ENCODE measurements around the gene SHANK2.

Gene SHANK2

DNA sequence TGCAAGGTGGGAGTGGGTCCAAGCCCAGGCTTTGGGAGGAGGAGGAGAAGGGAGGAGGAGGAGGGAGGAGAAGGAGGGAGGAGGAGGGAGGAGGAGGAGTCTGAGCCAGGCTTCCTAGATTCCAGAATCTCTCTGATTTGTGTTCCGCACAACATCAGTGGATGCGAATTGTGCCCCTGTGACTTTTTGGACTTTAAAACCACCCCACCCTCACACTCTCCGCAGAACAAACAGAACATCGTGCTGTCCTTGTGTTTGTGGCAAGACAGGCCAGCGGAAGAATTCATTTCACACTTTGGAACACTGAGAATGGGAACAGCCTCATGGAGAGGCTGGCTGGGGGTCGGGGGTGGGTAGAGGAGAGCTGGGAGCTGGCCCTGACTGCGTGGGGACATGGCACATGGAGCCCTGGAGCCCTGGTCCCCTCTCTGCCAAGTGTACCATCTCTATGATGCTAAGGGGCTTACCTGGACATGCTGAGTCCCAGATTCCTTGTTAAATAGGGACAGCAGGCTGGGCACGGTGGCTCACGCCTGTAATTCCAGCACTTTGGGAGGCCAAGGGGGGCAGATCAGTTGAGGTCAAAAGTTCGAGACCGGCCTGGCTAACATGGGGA, 16.4 kb upstream of the SHANK2 start:
- DNase-seq: no peak

DNA sequence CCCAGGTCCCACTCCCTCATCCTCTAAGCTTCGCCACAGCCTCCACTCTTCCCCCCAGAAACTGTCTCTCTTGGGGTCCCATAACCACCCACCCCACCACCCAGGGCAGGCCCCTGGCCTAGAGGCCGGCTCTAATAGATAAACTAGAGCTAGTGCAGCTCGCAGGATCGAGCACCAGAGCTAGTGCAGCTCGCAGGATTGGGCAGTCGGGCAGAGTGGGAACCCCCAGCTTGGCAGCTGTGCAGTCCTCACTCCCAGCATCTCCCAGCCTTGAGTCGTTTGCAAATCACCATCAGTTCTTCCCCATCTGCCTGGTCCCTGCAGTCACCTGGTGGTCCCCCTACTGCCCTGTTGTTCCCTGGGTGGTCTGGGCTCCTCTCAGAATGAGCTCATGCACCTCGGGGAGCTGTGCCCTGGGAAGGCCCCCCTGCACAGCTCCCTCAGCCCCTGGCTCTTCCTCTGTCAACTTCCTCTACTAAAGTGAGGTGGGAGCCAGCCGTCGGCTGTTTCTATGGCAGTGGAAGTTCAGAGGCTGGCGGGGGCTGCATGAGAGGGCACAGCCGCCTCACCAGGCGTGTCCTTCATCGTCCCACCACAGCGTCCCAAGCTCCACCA, 15.5 kb upstream of the SHANK2 start:
- no peak for DNase-seq

- DNase-seq: no peak
These were observed 13.9 kb upstream of the SHANK2 start for GRCh38 chr11:71266114-71266833.

GRCh38 chr11:71265559-71266092, 13.2 kb upstream of the SHANK2 start:
- no peak for DNase-seq

DNA sequence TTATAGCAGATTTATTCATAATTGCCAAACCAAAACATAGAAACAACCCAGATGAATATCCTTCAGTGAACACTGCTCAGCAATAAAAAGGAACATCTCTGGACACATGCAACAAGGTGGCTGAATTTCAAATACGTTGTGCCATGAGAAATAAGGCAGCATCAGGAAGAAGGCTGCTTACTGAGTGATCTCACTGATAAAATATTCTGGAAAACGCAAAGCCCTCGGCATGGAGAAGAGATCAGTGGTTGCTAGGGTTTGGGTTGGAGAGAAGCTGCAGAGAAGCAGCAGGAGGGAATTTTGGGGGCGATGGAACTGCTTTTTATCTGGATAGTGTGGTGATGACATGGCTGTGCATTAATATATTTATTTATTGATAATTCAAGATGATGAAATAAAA, 11.0 kb upstream of the SHANK2 start:
- no peak for DNase-seq

- DNase-seq: peak; percentile 47
These were observed 3.6 kb upstream of the SHANK2 start for GRCh38 chr11:71255800-71256479.

DNA sequence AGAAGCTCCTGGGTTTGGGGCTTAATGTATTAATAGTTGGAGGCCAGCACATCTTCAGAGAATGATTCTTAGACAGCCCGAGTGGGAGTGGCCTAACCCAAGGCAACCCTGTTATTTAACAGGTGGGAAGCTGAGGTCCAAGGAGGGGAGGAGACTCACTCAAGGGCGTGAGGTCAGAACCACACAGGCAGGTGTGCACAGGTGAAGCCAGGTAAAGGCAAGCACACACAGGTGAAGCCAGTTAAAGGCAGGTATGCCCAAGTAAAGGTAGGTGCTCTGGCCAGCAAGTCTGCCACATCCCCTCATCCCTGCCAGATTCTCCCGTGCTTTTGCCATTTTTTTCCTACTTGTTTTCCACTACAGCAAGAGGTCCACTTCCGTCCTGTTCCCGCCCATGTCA, 2.9 kb upstream of the SHANK2 start:
- DNase-seq: peak; percentile 94

DNA sequence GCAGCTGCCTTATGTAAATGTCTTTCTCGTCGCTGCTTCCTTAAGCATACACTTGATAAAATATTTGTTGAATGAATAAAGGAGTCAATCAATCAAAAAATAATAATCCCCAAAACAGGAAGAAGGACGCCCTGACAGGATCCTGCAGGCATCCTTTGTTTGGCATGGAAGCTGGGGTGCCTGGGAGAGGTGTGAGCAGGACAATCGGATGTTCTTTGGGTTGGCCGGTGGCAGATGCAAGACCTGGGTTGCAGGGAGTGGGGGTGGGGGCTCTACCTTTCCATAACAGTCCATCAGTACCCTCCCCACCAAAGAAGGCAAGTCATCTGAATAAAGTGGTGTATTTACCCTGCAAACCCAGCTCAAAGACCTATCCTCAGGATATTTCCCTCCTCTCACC, 1.4 kb upstream of the SHANK2 start:
- peak; percentile 63 for DNase-seq

GRCh38 chr11:71252770-71253730, 673 bp upstream of the SHANK2 start:
- DNase-seq: peak; percentile 94

DNA sequence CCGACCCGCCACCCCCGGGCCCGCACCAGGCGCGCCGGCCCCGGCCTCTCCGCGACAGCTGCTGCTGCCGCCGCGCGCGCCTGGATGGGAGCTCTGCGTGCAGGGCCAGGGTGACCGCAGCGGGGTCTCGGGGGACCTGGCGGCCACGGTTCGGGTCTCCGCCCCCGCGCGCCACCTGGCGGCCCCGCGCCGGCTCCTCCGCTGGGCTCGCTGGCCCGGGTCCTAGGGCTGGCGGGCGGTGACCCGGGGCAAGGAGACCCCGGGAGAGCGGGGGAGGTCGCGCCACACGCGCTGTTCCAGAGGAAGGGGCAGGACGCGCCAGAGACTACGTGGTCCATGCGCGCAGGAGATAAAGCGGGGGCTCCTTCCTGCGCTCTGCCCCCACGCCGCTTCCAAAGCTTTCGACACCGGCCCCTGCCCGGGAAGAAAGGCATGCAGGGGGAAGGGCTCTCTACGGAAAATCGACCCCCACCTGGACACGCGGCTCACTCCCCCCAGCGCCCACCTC, 562 bp downstream of the SHANK2 start:
- DNase-seq: peak; percentile 82

GRCh38 chr11:71251151-71251721, 1.1 kb downstream of the SHANK2 start:
- DNase-seq: peak; percentile 86

- DNase-seq: no peak
These were observed 1.7 kb downstream of the SHANK2 start for GRCh38 chr11:71250523-71251150.

GRCh38 chr11:71249301-71249700, 3.1 kb downstream of the SHANK2 start:
- DNase-seq: peak; percentile 46

DNA sequence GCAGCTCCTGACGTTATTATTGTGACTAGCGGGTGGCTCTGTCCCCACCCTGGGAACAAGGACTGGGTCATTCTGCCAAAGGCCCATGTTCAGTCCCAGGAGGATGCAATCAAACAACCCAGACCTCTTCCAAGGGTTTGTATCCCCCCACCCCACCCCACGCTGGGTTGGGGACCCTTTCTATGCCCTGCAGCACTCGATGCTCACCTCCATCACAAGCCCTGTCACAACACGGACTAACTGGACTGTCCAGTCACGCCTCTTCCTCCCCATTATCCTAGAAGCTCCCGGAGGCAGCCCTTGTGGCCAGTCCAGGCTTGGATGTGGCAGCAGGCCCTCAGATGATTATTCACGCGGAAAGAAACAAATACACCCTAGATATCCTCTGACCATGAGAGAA, 3.7 kb downstream of the SHANK2 start:
- DNase-seq: peak; percentile 78

DNA sequence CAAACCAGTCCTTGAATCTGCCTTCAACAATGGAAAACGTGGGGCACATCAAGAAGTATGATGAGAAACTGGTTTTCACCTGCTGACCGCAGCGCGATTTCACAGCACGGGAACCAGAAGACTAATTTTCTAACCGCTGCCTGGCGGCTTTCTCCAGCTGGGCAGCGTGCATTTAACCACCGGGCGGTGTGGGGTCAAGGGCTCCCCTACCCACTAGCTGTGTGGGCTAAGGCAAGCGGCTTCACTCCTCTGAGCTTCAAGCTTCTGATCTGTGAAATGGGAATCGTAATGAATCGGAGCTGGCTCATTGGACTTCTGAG, 4.2 kb downstream of the SHANK2 start:
- DNase-seq: no peak

DNA sequence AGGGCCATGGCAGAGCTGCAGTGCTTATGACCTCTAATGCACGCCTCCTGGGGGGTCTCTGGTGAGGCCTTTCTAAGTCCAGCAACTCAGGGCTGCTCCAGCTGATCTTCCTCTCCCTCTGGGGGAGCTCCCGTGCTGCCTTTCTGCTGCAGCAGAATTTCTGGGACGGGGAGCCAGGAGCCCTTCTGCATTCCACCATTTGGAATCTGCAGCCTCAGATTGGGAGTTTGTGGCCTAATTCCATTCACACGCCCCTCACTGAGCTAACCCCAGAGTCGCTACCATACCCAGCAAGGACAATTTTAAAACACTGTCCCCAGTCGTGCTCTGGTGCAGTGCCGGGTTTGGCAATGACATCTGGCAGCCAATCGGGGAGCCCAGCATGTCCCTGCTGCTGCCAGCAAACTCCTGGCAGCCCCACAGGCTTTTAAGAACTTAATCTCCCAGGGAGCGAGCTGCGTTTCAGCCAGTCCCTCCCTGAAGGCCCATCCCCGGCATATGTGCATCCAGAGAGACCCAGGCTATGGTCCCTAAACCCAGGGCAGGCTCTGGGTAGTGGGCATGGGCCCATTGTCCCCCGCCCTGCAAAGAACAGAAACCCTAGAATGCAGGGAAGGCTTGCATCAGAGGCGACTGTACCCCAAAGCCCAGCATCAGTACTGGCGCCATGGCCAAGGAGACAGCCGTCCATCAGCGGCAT, 4.7 kb downstream of the SHANK2 start:
- DNase-seq: no peak

GRCh38 chr11:71246559-71246958, 5.8 kb downstream of the SHANK2 start:
- DNase-seq: no peak

GRCh38 chr11:71245601-71246391, 6.6 kb downstream of the SHANK2 start:
- no peak for DNase-seq

GRCh38 chr11:71244116-71244810, 8.1 kb downstream of the SHANK2 start:
- DNase-seq: no peak
